Rectal smooth muscle tissue (tissue), 1 donor: ENCODE results near the gene PIK3IP1.

ENCODE experiments used
- H3K27ac ChIP-seq: one replicate; pipeline ENCODE4 v1.7.0; 2013; ENCODE audit warnings: low read depth, low read length, inconsistent platforms
- H3K27me3 ChIP-seq: one replicate; pipeline ENCODE4 v1.7.0; 2013; ENCODE audit warnings: low read length; ENCODE audit not compliant: control insufficient read depth, insufficient read depth
- H3K36me3 ChIP-seq: one replicate; pipeline ENCODE4 v1.7.0; 2013; ENCODE audit warnings: low read length; ENCODE audit not compliant: control insufficient read depth, insufficient read depth
- H3K4me1 ChIP-seq: one replicate; pipeline ENCODE4 v1.7.0; 2013; ENCODE audit warnings: low read length; ENCODE audit not compliant: control insufficient read depth, insufficient read depth
- H3K4me3 ChIP-seq: one replicate; pipeline ENCODE4 v1.7.0; 2013; ENCODE audit warnings: low read length
- H3K9ac ChIP-seq: one replicate; pipeline ENCODE4 v1.7.0; 2013; ENCODE audit warnings: low read length

Gene PIK3IP1

DNA sequence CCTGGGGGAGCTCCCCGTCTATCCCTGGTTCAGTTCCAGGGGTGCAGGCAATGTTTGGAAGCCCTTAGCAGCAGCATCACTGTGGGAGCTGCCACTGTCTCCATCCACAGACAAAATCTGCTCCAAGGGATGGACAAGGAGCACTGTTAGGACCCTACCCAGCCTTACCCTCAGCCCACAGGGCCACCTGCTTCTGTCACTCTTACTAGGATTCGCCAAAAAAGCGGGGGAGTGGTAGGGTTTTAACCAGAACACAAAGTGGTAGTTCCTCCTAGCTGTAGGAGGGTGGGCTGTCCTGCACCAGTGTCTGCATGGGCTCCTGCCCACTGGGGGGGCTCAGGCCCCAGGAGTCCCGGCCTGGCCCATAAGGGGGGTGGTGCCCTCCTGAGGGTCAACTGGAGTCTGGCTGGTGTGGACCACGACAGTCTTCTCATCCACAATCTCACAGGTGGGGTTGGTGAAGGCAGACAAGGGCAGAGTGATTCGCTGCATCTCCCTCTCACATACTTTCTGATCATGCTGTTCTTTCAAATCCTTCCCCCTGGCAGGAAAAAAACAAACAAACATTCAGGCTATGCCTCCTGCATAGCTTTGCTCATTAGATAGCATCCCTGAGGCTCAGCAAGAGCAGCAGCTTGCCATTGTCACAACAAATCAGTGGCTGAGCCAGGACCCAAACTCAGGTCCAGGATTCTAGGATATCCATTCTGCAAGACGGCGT, 9.4 kb downstream of the PIK3IP1 start:
- no peaks in the 10 kb centered on the region for H3K4me1 ChIP-seq
- H3K36me3 ChIP-seq = peaks cover 37% of the 10 kb centered on the region
- no peak overlapping the region for H3K9ac ChIP-seq
- H3K27ac ChIP-seq = no peak overlapping the region
- no peak overlapping the region for H3K4me3 ChIP-seq
- H3K27me3 ChIP-seq = no peaks in the 10 kb centered on the region

DNA sequence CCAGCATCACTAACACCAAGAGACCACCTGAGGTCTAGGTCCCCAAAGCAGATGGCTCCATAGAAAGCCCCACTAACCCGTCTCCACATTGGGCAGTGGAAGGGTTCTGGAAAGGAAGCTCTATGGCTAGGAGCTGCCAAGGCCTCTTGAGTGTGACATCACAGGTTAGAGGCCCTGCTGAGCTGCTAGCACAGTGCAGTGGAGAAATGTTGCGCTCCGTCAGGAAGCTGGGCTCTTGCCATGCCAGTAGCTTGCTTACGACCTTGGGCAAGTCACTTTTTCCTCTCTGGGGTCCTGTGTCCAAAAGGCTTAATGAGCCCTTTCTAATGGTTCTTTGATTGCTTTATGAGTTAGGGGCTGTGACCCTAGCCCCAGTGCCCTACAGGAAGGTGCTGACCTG, 10.6 kb downstream of the PIK3IP1 start:
- H3K9ac ChIP-seq = no peak overlapping the region
- H3K4me3 ChIP-seq = no peak overlapping the region
- H3K27ac ChIP-seq = no peak overlapping the region
- no peaks in the 10 kb centered on the region for H3K4me1 ChIP-seq
- no peaks in the 10 kb centered on the region for H3K27me3 ChIP-seq
- H3K36me3 ChIP-seq = peaks cover 37% of the 10 kb centered on the region

DNA sequence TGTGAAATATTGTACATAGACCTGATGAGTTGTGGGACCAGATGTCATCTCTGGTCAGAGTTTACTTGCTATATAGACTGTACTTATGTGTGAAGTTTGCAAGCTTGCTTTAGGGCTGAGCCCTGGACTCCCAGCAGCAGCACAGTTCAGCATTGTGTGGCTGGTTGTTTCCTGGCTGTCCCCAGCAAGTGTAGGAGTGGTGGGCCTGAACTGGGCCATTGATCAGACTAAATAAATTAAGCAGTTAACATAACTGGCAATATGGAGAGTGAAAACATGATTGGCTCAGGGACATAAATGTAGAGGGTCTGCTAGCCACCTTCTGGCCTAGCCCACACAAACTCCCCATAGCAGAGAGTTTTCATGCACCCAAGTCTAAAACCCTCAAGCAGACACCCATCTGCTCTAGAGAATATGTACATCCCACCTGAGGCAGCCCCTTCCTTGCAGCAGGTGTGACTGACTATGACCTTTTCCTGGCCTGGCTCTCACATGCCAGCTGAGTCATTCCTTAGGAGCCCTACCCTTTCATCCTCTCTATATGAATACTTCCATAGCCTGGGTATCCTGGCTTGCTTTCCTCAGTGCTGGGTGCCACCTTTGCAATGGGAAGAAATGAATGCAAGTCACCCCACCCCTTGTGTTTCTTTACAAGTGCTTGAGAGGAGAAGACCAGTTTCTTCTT, 12.3 kb downstream of the PIK3IP1 start:
- Histone ChIP-seq H3K27me3 (no peaks in the 10 kb centered on the region), H3K27ac (no peak overlapping the region), H3K36me3 (peaks cover 28% of the 10 kb centered on the region), H3K4me3 (no peak overlapping the region), H3K4me1 (no peaks in the 10 kb centered on the region), H3K9ac (no peak overlapping the region)

DNA sequence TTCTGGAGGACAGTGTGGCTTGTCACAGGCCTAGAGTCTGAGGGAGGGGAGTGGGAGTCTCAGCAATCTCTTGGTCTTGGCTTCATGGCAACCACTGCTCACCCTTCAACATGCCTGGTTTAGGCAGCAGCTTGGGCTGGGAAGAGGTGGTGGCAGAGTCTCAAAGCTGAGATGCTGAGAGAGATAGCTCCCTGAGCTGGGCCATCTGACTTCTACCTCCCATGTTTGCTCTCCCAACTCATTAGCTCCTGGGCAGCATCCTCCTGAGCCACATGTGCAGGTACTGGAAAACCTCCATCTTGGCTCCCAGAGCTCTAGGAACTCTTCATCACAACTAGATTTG, 13.0 kb downstream of the PIK3IP1 start:
- peaks cover 28% of the 10 kb centered on the region for H3K36me3 ChIP-seq
- no peaks in the 10 kb centered on the region for H3K27me3 ChIP-seq
- no peak overlapping the region for H3K9ac ChIP-seq
- H3K4me1 ChIP-seq = no peaks in the 10 kb centered on the region
- H3K27ac ChIP-seq = no peak overlapping the region
- no peak overlapping the region for H3K4me3 ChIP-seq

DNA sequence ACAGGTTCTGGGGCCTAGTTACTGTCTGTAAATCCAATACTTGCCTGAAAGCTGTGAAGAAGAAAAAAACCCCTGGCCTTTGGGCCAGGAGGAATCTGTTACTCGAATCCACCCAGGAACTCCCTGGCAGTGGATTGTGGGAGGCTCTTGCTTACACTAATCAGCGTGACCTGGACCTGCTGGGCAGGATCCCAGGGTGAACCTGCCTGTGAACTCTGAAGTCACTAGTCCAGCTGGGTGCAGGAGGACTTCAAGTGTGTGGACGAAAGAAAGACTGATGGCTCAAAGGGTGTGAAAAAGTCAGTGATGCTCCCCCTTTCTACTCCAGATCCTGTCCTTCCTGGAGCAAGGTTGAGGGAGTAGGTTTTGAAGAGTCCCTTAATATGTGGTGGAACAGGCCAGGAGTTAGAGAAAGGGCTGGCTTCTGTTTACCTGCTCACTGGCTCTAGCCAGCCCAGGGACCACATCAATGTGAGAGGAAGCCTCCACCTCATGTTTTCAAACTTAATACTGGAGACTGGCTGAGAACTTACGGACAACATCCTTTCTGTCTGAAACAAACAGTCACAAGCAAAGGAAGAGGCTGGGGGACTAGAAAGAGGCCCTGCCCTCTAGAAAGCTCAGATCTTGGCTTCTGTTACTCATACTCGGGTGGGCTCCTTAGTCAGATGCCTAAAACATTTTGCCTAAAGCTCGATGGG, 13.5 kb downstream of the PIK3IP1 start:
- Histone ChIP-seq H3K27ac (no peak overlapping the region), H3K27me3 (no peaks in the 10 kb centered on the region), H3K9ac (no peak overlapping the region), H3K36me3 (peaks cover 28% of the 10 kb centered on the region), H3K4me1 (no peaks in the 10 kb centered on the region), H3K4me3 (no peak overlapping the region)

DNA sequence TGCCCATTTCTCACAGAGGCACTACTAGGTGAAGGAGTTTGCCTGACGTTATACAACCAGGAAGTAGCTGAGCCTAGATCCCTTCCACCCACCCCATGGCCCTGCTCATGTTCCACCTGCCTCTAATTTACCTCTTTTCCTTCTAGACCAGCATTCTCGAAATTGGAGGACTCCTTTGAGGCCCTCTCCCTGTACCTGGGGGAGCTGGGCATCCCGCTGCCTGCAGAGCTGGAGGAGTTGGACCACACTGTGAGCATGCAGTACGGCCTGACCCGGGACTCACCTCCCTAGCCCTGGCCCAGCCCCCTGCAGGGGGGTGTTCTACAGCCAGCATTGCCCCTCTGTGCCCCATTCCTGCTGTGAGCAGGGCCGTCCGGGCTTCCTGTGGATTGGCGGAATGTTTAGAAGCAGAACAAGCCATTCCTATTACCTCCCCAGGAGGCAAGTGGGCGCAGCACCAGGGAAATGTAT, 14.1 kb downstream of the PIK3IP1 start:
- Histone ChIP-seq H3K4me1 (no peaks in the 10 kb centered on the region), H3K36me3 (peaks cover 30% of the 10 kb centered on the region), H3K9ac (no peak overlapping the region), H3K27ac (no peak overlapping the region), H3K27me3 (no peaks in the 10 kb centered on the region), H3K4me3 (no peak overlapping the region)

DNA sequence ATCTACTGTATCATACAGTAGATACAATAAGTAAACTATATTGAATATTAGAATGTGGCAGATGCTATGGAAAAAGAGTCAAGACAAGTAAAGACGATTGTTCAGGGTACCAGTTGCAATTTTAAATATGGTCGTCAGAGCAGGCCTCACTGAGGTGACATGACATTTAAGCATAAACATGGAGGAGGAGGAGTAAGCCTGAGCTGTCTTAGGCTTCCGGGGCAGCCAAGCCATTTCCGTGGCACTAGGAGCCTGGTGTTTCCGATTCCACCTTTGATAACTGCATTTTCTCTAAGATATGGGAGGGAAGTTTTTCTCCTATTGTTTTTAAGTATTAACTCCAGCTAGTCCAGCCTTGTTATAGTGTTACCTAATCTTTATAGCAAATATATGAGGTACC, 14.5 kb downstream of the PIK3IP1 start:
- no peaks in the 10 kb centered on the region for H3K27me3 ChIP-seq
- no peaks in the 10 kb centered on the region for H3K4me1 ChIP-seq
- no peak overlapping the region for H3K9ac ChIP-seq
- H3K36me3 ChIP-seq = peaks cover 29% of the 10 kb centered on the region
- H3K4me3 ChIP-seq = no peak overlapping the region
- no peak overlapping the region for H3K27ac ChIP-seq

DNA sequence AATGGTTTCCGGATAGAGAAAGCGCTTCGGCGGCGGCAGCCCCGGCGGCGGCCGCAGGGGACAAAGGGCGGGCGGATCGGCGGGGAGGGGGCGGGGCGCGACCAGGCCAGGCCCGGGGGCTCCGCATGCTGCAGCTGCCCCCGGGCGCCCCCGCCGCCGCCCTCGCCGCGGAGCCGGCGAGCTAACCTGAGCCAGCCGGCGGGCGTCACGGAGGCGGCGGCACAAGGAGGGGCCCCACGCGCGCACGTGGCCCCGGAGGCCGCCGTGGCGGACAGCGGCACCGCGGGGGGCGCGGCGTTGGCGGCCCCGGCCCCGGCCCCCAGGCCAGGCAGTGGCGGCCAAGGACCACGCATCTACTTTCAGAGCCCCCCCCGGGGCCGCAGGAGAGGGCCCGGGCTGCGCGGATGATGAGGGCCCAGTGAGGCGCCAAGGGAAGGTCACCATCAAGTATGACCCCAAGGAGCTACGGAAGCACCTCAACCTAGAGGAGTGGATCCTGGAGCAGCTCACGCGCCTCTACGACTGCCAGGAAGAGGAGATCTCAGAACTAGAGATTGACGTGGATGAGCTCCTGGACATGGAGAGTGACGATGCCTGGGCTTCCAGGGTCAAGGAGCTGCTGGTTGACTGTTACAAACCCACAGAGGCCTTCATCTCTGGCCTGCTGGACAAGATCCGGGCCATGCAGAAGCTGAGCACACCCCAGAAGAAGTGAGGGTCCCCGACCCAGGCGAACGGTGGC, 15.7 kb downstream of the PIK3IP1 start:
- Histone ChIP-seq H3K4me3 (no peak overlapping the region), H3K27me3 (no peaks in the 10 kb centered on the region), H3K4me1 (no peaks in the 10 kb centered on the region), H3K9ac (no peak overlapping the region), H3K27ac (no peak overlapping the region), H3K36me3 (peaks cover 24% of the 10 kb centered on the region)

DNA sequence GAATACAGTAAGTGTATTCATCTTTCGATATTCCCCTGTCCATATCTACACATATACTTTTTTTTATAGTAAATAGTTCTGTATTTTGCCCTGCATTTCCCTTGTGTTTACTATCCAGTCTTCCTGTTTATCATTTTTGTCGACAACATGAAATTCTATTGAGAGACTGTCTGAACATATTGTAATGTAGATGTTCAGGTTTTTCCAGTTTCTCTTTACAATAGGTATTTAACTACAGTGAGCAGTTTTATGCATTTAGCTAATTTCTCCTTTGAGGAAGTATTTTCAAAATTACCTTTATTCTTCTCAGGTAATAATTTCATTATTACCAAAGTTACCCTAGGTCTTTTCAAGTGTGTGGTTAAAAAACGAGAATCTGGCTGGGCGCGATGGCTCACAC, 16.7 kb downstream of the PIK3IP1 start:
- no peak overlapping the region for H3K27ac ChIP-seq
- H3K4me3 ChIP-seq = no peak overlapping the region
- H3K4me1 ChIP-seq = no peaks in the 10 kb centered on the region

DNA sequence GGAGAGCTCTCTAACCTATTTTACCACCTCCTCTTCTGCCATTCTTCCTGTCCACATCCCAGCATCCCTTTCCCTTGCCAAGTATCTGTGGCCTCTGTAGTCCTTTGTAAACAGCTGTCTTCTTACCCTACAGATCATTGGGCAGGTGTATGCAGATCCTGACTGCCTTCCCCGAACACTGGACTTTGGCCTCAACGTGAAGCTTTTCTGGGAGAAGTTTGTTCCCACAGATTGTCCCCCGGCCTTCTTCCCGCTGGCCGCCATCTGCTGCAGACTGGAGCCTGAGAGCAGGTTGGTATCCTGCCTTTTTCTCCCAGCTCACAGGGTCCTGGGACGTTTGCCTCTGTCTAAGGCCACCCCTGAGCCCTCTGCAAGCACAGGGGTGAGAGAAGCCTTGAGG, 17.3 kb downstream of the PIK3IP1 start:
- Histone ChIP-seq H3K4me1 (no peaks in the 10 kb centered on the region), H3K36me3 (peaks cover 23% of the 10 kb centered on the region), H3K27ac (no peak overlapping the region), H3K4me3 (no peak overlapping the region), H3K27me3 (no peaks in the 10 kb centered on the region), H3K9ac (no peak overlapping the region)

More for the DNA sequence above, 16.7 kb downstream of the PIK3IP1 start:
- Histone ChIP-seq H3K9ac (no peak overlapping the region), H3K36me3 (peaks cover 24% of the 10 kb centered on the region), H3K27me3 (no peaks in the 10 kb centered on the region)

DNA sequence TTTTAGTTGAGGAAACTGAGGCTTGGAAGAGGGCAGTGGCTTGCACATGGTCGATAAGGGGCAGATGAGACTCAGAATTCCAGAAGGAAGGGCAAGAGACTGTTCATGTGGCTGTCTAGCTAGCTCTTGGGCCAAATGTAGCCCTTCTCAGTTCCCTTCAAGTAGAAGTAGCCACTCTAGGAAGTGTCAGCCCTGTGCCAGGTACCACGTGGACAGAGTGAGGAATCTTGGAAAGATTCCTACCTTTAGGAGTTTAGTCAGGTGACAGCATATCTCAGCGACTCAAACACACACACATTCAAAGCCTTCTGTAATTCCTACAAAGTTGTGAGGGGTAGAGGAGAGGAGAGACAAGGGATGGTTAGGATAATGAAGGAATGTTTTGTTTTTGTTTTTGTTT, 18.3 kb downstream of the PIK3IP1 start:
- Histone ChIP-seq H3K4me1 (no peaks in the 10 kb centered on the region), H3K4me3 (no peak overlapping the region), H3K9ac (no peak overlapping the region), H3K27me3 (no peaks in the 10 kb centered on the region), H3K36me3 (peaks cover 23% of the 10 kb centered on the region), H3K27ac (no peak overlapping the region)
